ENCODE measurements around the gene ACAN. TPM values are rescaled to one million over a fixed set of nuclear protein-coding genes. Genes with fewer than 3 reads are reported as not detected.

The ACAN gene
- not detected in 2 replicates for total RNA-seq
- polyA plus RNA-seq, result not detected in 2 replicates
- polyA plus RNA-seq (2011; cell fraction: cytosol; rRNA removed), result not detected in 2 replicates
- not detected in 2 replicates for polyA plus RNA-seq (2011; cell fraction: nucleus; rRNA removed)
- polyA plus RNA-seq (2012), result 0.01 TPM in 1 of 2 replicates, not detected in the other
- polyA minus RNA-seq, result not detected in 2 replicates
- polyA minus RNA-seq (2011; cell fraction: cytosol; rRNA and poly(A)+ RNA removed), result not detected
- polyA minus RNA-seq (2011; cell fraction: nucleus; rRNA and poly(A)+ RNA removed), result not detected in 2 replicates
- percentile 1 among the genes with signal in this experiment for Bru-seq, nascent RNA
- not detected for BruChase-seq, experiment 1, labeled RNA remaining after a 6-hour chase
- not detected for BruChase-seq, experiment 2, labeled RNA remaining after a 2-hour chase
- long read RNA-seq, result 0 reads

- BruUV-seq (replicated peaks), result no TSS peak
Observed at GRCh38 chr15:88803241-88803919, at the start of gene ACAN. TSS of gene ACAN (plus strand) at chr15:88803436. CDS start at chr15:88836207, 32,771 bp downstream.

More at GRCh38 chr15:88803241-88803919, at the start of gene ACAN:
- Histone ChIP-seq H3K36me3 (ENCODE audit: control insufficient read depth in 2 of 2, extremely low read depth in 1 of 2, insufficient read depth in 2 of 2, low read length in 2 of 2) (no peaks in the 10 kb centered on the region), H3K9me1 (replicated peaks; ENCODE audit: control insufficient read depth, extremely low read depth, insufficient read depth, low read length) (no peaks in the 10 kb centered on the region), H3K4me1 (ENCODE audit: control insufficient read depth, extremely low read depth, insufficient read depth, low read length) (no peaks in the 10 kb centered on the region), H3K79me2 (ENCODE audit: control insufficient read depth, insufficient read depth, low read length) (no peaks in the 10 kb centered on the region), H4K20me1 (replicated peaks; ENCODE audit: control insufficient read depth, extremely low read depth, insufficient read depth, low read length) (no peaks in the 10 kb centered on the region), H3K4me3 (replicated peaks in 1 of 3; ENCODE audit: insufficient read depth in 1 of 3, low read depth in 1 of 3, low read length in 3 of 3) (no peak within 1 kb of the TSS), H3K27ac (ENCODE audit: insufficient read depth, low read depth, low read length) (no peak within 1 kb of the TSS), H3K27me3 (ENCODE audit: control insufficient read depth in 2 of 2, insufficient read depth in 2 of 2, low read length in 2 of 2) (peaks cover 30 to 31% of the 10 kb centered on the region in 2 experiments), H3K4me2 (ENCODE audit: insufficient read depth, low read length) (no peak within 1 kb of the TSS), H3K9ac (replicated peaks; ENCODE audit: extremely low read depth, insufficient read depth, low read length) (no peak within 1 kb of the TSS), H3K9me3 (replicated peaks; ENCODE audit: control insufficient read depth, insufficient read depth, low read length) (no peaks in the 10 kb centered on the region), H2AFZ (ENCODE audit: low read depth, low read length) (no peak within 1 kb of the TSS)
- TF ChIP-seq CTCF (IDR thresholded peaks at IDR 0.05; ENCODE audit: extremely low read depth in 1 of 2, insufficient read depth in 1 of 2, low read depth in 1 of 2, low read length in 2 of 2) (no peak), FOS (IDR thresholded peaks at IDR 0.05; ENCODE audit: borderline replicate concordance, insufficient read depth, low read length) (no peak), MAX (IDR thresholded peaks at IDR 0.05; ENCODE audit: insufficient read depth, insufficient read length) (no peak), GATA2 (IDR thresholded peaks at IDR 0.05; ENCODE audit: insufficient read depth, insufficient read length, low read depth, low read length) (no peak), JUN (IDR thresholded peaks at IDR 0.05; ENCODE audit: borderline replicate concordance, insufficient read depth, insufficient read length, low read depth) (no peak), POLR2AphosphoS5 (IDR thresholded peaks at IDR 0.05; ENCODE audit: insufficient read depth, low read depth, low read length) (no peak), POLR2A (IDR thresholded peaks at IDR 0.05; ENCODE audit: low read depth, low read length) (no peak), MYC (IDR thresholded peaks at IDR 0.05; ENCODE audit: low read depth, low read length) (no peak), EZH2 (IDR thresholded peaks at IDR 0.05; ENCODE audit: borderline replicate concordance, low read depth, low read length, severe bottlenecking) (no peak)
- CTCF ChIA-PET, result no interaction called here
- dilution Hi-C loops (cut with MboI; ENCODE audit: extremely low pct_ligation_motif_present, low sequenced_read_pairs), result no loop called here
- POLR2A ChIA-PET, result no interaction called here
- intact Hi-C loops (cut with micrococcal nuclease), result no loop called here
- DNase-seq (ENCODE audit: low read depth, low spot score) (no peak), FAIRE-seq (no peak)
